CD4-positive, alpha-beta T cell treated with Interleukin-15 for 4 hours (primary cell): ENCODE measurements around the gene GXYLT1.
"Not testable (repeated sequence)": the region's sequence is repeated elsewhere in the genome, so short reads cannot be mapped to it uniquely, and the experiment has no call there.

Source experiments
- DNase-seq: peaks from one replicate; pipeline ENCODE4 v3.0.0-alpha.2; 2020; ENCODE audit warnings: low spot score

Gene GXYLT1

GRCh38 chr12:42097971-42098370 lies 46.7 kb downstream of the GXYLT1 start:
- DNase-seq: peak; percentile 55

- DNase-seq: peak; percentile 33
These were observed 50.4 kb downstream of the GXYLT1 start for GRCh38 chr12:42094277-42094676.

GRCh38 chr12:42091769-42092168 lies 52.9 kb downstream of the GXYLT1 start:
- no peak for DNase-seq

- DNase-seq: no peak
These were observed 53.8 kb downstream of the GXYLT1 start for GRCh38 chr12:42090899-42091298.

GRCh38 chr12:42086031-42086430 lies 58.6 kb downstream of the GXYLT1 start:
- no peak for DNase-seq

- no peak for DNase-seq
These were observed 59.1 kb downstream of the GXYLT1 start for GRCh38 chr12:42085594-42085993.

- no peak for DNase-seq
These were observed 60.2 kb downstream of the GXYLT1 start for GRCh38 chr12:42084522-42084921.

GRCh38 chr12:42076976-42077375 lies 67.7 kb downstream of the GXYLT1 start:
- DNase-seq: no peak

GRCh38 chr12:42070036-42070435 lies 74.6 kb downstream of the GXYLT1 start:
- DNase-seq: no peak

- no peak for DNase-seq
These were observed 85.5 kb downstream of the GXYLT1 start for GRCh38 chr12:42059127-42059526.

- peak; percentile 2 for DNase-seq
These were observed 88.5 kb downstream of the GXYLT1 start for GRCh38 chr12:42056130-42056529.

GRCh38 chr12:42053456-42053855 lies 91.2 kb downstream of the GXYLT1 start:
- DNase-seq: no peak

GRCh38 chr12:42048980-42049379 lies 95.7 kb downstream of the GXYLT1 start:
- DNase-seq: not testable (repeated sequence)

GRCh38 chr12:42039577-42039976 lies 105.1 kb downstream of the GXYLT1 start:
- no peak for DNase-seq

GRCh38 chr12:42039176-42039575 lies 105.5 kb downstream of the GXYLT1 start:
- no peak for DNase-seq

GRCh38 chr12:42031847-42032564 lies 112.7 kb downstream of the GXYLT1 start:
- no peak for DNase-seq
